Liver (tissue), 9 donors: ENCODE data around the gene YAE1. TPM values are rescaled to one million over a fixed set of nuclear protein-coding genes. Genes with fewer than 3 reads are reported as not detected.

Experiments used
- DNase-seq: peaks from one replicate; pipeline ENCODE4 v3.0.0-alpha.2; 2017; ENCODE audit warnings: low spot score
- H3K27ac ChIP-seq, 2 donors: one replicate each; pipeline ENCODE4 v1.7.0; 2013; ENCODE audit warnings: inconsistent platforms in 2 of 2, low read length in 2 of 2, control low read depth in 1 of 2, low read depth in 1 of 2, mild to moderate bottlenecking in 1 of 2
- H3K27me3 ChIP-seq, 4 donors: one replicate each; pipeline versions ENCODE4 v1.6.1 to v1.7.0; 2013; ENCODE audit warnings: low read length in 3 of 4, inconsistent platforms in 1 of 4, mild to moderate bottlenecking in 1 of 4, moderate library complexity in 1 of 4; ENCODE audit not compliant: control insufficient read depth in 4 of 4, insufficient read depth in 4 of 4
- H3K36me3 ChIP-seq, 4 donors: one replicate each; pipeline versions ENCODE4 v1.6.1 to v1.7.0; 2013; ENCODE audit warnings: low read length in 3 of 4, mild to moderate bottlenecking in 3 of 4, low read depth in 1 of 4, moderate library complexity in 1 of 4; ENCODE audit not compliant: control insufficient read depth in 4 of 4, insufficient read depth in 3 of 4
- H3K4me1 ChIP-seq, 4 donors: one replicate each; pipeline versions ENCODE4 v1.6.1 to v1.7.0; 2013; ENCODE audit warnings: low read length in 3 of 4, mild to moderate bottlenecking in 3 of 4, moderate library complexity in 1 of 4; ENCODE audit not compliant: control insufficient read depth in 4 of 4, insufficient read depth in 4 of 4
- H3K4me3 ChIP-seq, 3 donors: one replicate each; pipeline versions ENCODE4 v1.6.1 to v1.7.0; 2013; ENCODE audit warnings: low read length in 3 of 3, control low read depth in 1 of 3, low read depth in 1 of 3, mild to moderate bottlenecking in 1 of 3
- H3K9ac ChIP-seq, 2 donors: one replicate each; pipeline ENCODE4 v1.7.0; 2013; ENCODE audit warnings: low read length in 2 of 2, mild to moderate bottlenecking in 2 of 2, moderate library complexity in 2 of 2, control low read depth in 1 of 2, low read depth in 1 of 2
- H3K9me3 ChIP-seq, 4 donors: one replicate each; pipeline versions ENCODE4 v1.6.1 to v1.7.0; 2013; ENCODE audit warnings: low read length in 3 of 4; ENCODE audit not compliant: control insufficient read depth in 4 of 4
- CTCF ChIP-seq: fragments of 150-350 bp; IDR thresholded peaks from 2 replicates; pipeline ENCODE4 v1.5.1; 2017; ENCODE audit warnings: improper control_type of control experiment, low read depth, low read length; ENCODE audit not compliant: missing input control
- EGR1 ChIP-seq, 2 donors: IDR thresholded peaks; 2 replicates each; pipeline ENCODE4 v1.6.1; 2016 to 2018; ENCODE audit warnings: antibody characterized with exemption in 2 of 2, low read depth in 2 of 2
- FOXA1 ChIP-seq: IDR thresholded peaks from 2 replicates; pipeline ENCODE4 v1.6.1; 2016; ENCODE audit warnings: antibody characterized with exemption
- FOXA2 ChIP-seq: IDR thresholded peaks from 2 replicates; pipeline ENCODE4 v1.6.1; 2016; ENCODE audit warnings: antibody characterized with exemption
- HNF4A ChIP-seq, 2 donors: conservative IDR thresholded peaks; 2 replicates each; pipeline ENCODE4 v1.6.1; 2016; ENCODE audit warnings: antibody characterized with exemption in 2 of 2, mild to moderate bottlenecking in 2 of 2
- HNF4G ChIP-seq: IDR thresholded peaks from 2 replicates; pipeline ENCODE4 v1.6.1; 2016; ENCODE audit warnings: antibody characterized with exemption
- JUND ChIP-seq, 2 donors: IDR thresholded peaks; 2 replicates each; pipeline ENCODE4 v1.6.1; 2016; ENCODE audit warnings: antibody characterized with exemption in 2 of 2
- MAX ChIP-seq: IDR thresholded peaks from 2 replicates; pipeline ENCODE4 v1.6.1; 2016; ENCODE audit warnings: antibody characterized with exemption
- NR2F2 ChIP-seq: IDR thresholded peaks from 2 replicates; pipeline ENCODE4 v1.6.1; 2016; ENCODE audit warnings: antibody characterized with exemption
- RAD21 ChIP-seq, 2 donors: IDR thresholded peaks; 2 replicates each; pipeline ENCODE4 v1.6.1; 2016; ENCODE audit warnings: antibody characterized with exemption in 2 of 2, mild to moderate bottlenecking in 2 of 2
- REST ChIP-seq: IDR thresholded peaks from 2 replicates; pipeline ENCODE4 v1.6.1; 2016; ENCODE audit warnings: antibody characterized with exemption, mild to moderate bottlenecking
- RXRA ChIP-seq, 2 donors: IDR thresholded peaks; 2 replicates each; pipeline ENCODE4 v1.6.1; 2017 to 2018; ENCODE audit warnings: antibody characterized with exemption in 2 of 2, mild to moderate bottlenecking in 1 of 2
- SP1 ChIP-seq: IDR thresholded peaks from 2 replicates; pipeline ENCODE4 v1.6.1; 2018; ENCODE audit warnings: antibody characterized with exemption, mild to moderate bottlenecking
- TAF1 ChIP-seq: conservative IDR thresholded peaks from 2 replicates; pipeline ENCODE4 v1.6.1; 2016; ENCODE audit warnings: antibody characterized with exemption, mild to moderate bottlenecking
- YY1 ChIP-seq: IDR thresholded peaks from 2 replicates; pipeline ENCODE4 v1.6.1; 2016; ENCODE audit warnings: antibody characterized with exemption, mild to moderate bottlenecking
- WGBS: extraction: QIAGEN DNeasy Blood & Tissue Kit; methylation state at CpG from one replicate; pipeline ENCODE4 v1.1.7; 2013; 5-methylcytosine and 5-hydroxymethylcytosine counted together
- polyA plus RNA-seq, 2 donors: library from polyadenylated mRNA; stranded (reverse) in 1 of 2; unstranded in 1 of 2; fragments of 200-250 nt in 1 of 2; fragments of >200 nt in 1 of 2; fragmentation: Nextera tagmentation in 1 of 2; extraction: Ambion mirVana in 1 of 2; gene quantifications; one replicate each; pipeline versions ENCODE4 v1.2.1 to v1.2.3, GENCODE V29; 2013 to 2015
- total RNA-seq, 2 donors: library from RNA; depleted of rRNA; stranded (reverse); fragments of >200 nt; gene quantifications; one replicate each; pipeline ENCODE4 v1.2.3, GENCODE V29; 2014
- donor health status: healthy.
- donor health status: healthy.
- donor health status: healthy.
- donor health status: healthy.
- donor health status: healthy.

YAE1 gene
- total and polyA plus RNA-seq, 4 donors = 6.7 to 12.0 (median 9.9) TPM

GRCh38 chr7:39617005-39617404, 50.8 kb downstream of the YAE1 start:
- no peak for DNase-seq

GRCh38 chr7:39618868-39619267, 52.7 kb downstream of the YAE1 start:
- peaks cover 3 to 7% (median 4%) of the 10 kb centered on the region in 4 donors for H3K4me1 ChIP-seq
- H3K36me3 ChIP-seq = no peaks in the 10 kb centered on the region
- no peak for DNase-seq
- H3K9ac ChIP-seq = no peak overlapping the region
- H3K27ac ChIP-seq = no peak overlapping the region
- no peaks in the 10 kb centered on the region for H3K27me3 ChIP-seq
- no peak overlapping the region for H3K4me3 ChIP-seq
- 84% methylated on average over 4 of the region's 4 CpGs for WGBS
- no peaks in the 10 kb centered on the region for H3K9me3 ChIP-seq
- TF ChIP-seq SP1 (no peak), RXRA (IDR thresholded peaks at IDR 0.05) (no peak), JUND (IDR thresholded peaks at IDR 0.05) (no peak), REST (no peak), HNF4A (conservative IDR thresholded peaks at IDR 0.05) (no peak), TAF1 (no peak), FOXA2 (no peak), YY1 (no peak), NR2F2 (no peak), EGR1 (IDR thresholded peaks at IDR 0.05; ENCODE audit: low read depth in 2 of 2) (no peak), HNF4G (no peak), RAD21 (IDR thresholded peaks at IDR 0.05) (no peak)

More at GRCh38 chr7:39617005-39617404, 50.8 kb downstream of the YAE1 start:
- H3K27ac ChIP-seq = no peak overlapping the region
- TF ChIP-seq FOXA1 (no peak), REST (no peak), SP1 (no peak), CTCF (no peak), EGR1 (IDR thresholded peaks at IDR 0.05; ENCODE audit: low read depth in 2 of 2) (no peak), MAX (no peak), YY1 (no peak)
- no peaks in the 10 kb centered on the region for H3K9me3 ChIP-seq
- H3K4me3 ChIP-seq = no peak overlapping the region
- H3K36me3 ChIP-seq = no peaks in the 10 kb centered on the region
- H3K4me1 ChIP-seq = peaks cover 0 to 3% (median 0%) of the 10 kb centered on the region in 4 donors
- H3K27me3 ChIP-seq = no peaks in the 10 kb centered on the region
- no peak overlapping the region for H3K9ac ChIP-seq
